Glutamatergic neuron (in vitro differentiated cells): ENCODE data around the gene SPOUT1. TPM values are rescaled to one million over a fixed set of nuclear protein-coding genes. Genes with fewer than 3 reads are reported as not detected.

Experiments
- DNase-seq: peaks from one replicate; pipeline ENCODE4 v3.0.0; 2022
- H3K27ac Mint-ChIP-seq: one replicate; pipeline ENCODE4 v1.8.0; 2020; ENCODE audit warnings: mild to moderate bottlenecking, mixed read lengths, inconsistent platforms; ENCODE audit not compliant: unreplicated experiment
- H3K27me3 Mint-ChIP-seq: one replicate; pipeline ENCODE4 v1.8.0; 2020; ENCODE audit warnings: mild to moderate bottlenecking, moderate library complexity, mixed read lengths, inconsistent platforms; ENCODE audit not compliant: unreplicated experiment
- H3K36me3 Mint-ChIP-seq: one replicate; pipeline ENCODE4 v1.8.0; 2020; ENCODE audit warnings: mild to moderate bottlenecking, mixed read lengths, inconsistent platforms; ENCODE audit not compliant: unreplicated experiment
- H3K4me1 Mint-ChIP-seq: one replicate; pipeline ENCODE4 v1.8.0; 2020; ENCODE audit warnings: mild to moderate bottlenecking, low read depth, mixed read lengths, inconsistent platforms; ENCODE audit not compliant: unreplicated experiment
- H3K4me3 Mint-ChIP-seq: one replicate; pipeline ENCODE4 v1.8.0; 2020; ENCODE audit warnings: mild to moderate bottlenecking, mixed read lengths, inconsistent platforms; ENCODE audit not compliant: unreplicated experiment
- H3K9me3 Mint-ChIP-seq: one replicate; pipeline ENCODE4 v1.8.0; 2020; ENCODE audit warnings: mild to moderate bottlenecking, moderate library complexity, mixed read lengths, inconsistent platforms; ENCODE audit not compliant: unreplicated experiment
- total RNA-seq: library from RNA; stranded (reverse); fragmentation: NEBNext Ultra II Directional; extraction: Animal tissue kit (Norgen Biotek cat#: 25700); gene quantifications from one replicate; pipeline ENCODE4 v1.2.1, GENCODE V29; 2021; ENCODE audit not compliant: unreplicated experiment
- TF ChIP-seq, protein P1 (sequence below): fragments of 200-600 bp; sonication (generic); IDR thresholded peaks from one replicate; pipeline ENCODE4 v1.5.0; 2021; ENCODE audit not compliant: partially characterized antibody, unreplicated experiment

Gene SPOUT1
- total RNA-seq, 1 donor from 2014 or later: 22.3 TPM

DNA sequence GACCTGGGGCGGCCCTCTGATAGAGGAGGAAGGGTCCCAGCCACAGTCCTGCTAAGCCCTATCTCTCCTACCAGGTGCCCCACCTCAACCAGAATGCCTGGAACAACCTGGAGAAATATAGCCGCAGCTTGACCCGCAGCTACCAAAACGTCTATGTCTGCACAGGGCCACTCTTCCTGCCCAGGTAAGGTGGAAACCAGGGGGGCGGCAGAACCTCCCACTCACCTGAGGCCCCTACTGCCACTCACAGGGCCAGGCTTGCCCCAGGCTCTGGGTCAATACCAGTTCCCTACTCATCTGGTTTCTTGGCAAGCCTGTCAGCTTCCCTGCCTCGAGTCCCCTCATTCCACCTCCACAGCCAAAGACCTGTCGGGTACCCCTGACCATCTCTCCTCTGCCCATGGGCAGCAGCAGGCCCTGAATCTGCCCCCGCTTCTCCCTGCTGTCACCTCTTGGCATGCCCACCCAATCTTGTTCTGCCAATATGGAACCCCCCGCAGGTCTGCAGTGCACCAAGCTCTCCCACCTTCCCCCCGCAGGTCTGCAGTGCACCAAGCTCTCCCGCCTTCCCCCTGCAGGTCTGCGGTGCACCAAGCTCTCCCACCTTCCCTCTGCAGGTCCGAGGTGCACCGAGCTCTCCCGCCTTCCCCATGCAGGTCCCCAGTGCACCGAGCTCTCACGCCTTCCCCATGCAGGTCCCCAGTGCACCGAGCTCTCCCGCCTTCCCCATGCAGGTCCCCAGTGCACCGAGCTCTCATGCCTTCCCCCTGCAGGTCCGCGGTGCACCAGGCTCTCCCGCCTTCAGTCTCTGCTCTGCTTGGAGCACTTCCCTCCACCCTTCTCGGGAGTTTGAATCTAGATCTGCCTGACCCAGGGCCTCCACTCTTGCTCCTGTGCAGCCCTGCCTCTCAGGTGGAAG is 8.7 kb downstream of the SPOUT1 start:
- Mint-ChIP-seq H3K27me3 (peaks cover 3% of the 10 kb centered on the region), H3K9me3 (peaks cover 7% of the 10 kb centered on the region), H3K36me3 (no peaks in the 10 kb centered on the region), H3K4me1 (no peaks in the 10 kb centered on the region), H3K4me3 (peak overlapping the region; percentile 34), H3K27ac (no peak overlapping the region)
- TF ChIP-seq, protein P1, sequence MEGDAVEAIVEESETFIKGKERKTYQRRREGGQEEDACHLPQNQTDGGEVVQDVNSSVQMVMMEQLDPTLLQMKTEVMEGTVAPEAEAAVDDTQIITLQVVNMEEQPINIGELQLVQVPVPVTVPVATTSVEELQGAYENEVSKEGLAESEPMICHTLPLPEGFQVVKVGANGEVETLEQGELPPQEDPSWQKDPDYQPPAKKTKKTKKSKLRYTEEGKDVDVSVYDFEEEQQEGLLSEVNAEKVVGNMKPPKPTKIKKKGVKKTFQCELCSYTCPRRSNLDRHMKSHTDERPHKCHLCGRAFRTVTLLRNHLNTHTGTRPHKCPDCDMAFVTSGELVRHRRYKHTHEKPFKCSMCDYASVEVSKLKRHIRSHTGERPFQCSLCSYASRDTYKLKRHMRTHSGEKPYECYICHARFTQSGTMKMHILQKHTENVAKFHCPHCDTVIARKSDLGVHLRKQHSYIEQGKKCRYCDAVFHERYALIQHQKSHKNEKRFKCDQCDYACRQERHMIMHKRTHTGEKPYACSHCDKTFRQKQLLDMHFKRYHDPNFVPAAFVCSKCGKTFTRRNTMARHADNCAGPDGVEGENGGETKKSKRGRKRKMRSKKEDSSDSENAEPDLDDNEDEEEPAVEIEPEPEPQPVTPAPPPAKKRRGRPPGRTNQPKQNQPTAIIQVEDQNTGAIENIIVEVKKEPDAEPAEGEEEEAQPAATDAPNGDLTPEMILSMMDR: no peak
- DNase-seq: no peak

DNA sequence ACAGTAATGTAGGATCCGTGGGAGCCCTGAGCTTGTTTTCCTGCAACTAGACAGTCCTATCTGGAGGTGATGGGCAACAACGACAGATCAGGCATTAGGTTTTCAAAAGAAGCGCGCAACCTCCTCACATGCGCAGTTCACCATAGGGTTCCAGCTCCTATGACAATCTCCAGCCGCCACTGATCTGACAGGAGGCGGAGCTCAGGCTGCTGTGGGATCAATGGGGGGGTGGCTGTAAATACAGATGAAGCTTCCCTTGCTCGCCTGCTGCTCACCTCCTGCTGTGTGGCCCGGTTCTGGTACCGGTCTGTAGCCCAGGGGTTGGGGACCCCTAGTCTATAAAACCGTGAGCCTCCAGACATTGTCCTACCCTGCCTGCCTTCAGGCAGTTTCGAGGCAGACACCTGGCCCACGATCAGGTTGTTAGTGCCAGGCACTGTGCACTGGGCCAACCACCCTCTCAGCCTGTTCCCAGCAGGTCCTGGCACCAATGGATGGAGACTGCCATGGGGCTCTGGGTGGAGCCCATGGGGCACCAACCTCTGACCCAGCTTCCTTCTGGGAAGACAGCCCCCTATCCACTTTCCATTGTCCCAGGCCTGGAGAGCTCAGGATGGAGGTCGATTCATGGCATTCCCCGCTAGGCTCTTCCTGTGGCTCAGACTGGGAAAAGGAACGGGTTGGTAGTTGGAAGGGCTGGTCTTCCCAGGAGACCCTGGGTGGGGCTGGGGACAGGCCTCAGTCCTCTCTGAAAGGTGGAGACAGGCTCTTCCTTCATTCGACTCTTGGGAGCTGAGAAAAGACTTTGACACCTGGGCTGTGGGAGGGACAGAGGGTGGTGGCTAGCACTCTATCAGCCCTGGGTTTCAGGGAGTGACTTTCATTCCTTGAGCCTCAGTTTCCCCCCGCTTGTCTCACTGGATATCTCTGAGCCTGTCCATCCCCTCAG is 9.6 kb downstream of the SPOUT1 start:
- no peaks in the 10 kb centered on the region for H3K36me3 Mint-ChIP-seq
- no peak for DNase-seq
- H3K4me3 Mint-ChIP-seq: peak overlapping the region; percentile 90
- peaks cover 7% of the 10 kb centered on the region for H3K9me3 Mint-ChIP-seq
- TF ChIP-seq, protein P1: no peak
- no peaks in the 10 kb centered on the region for H3K4me1 Mint-ChIP-seq
- H3K27me3 Mint-ChIP-seq: peaks cover 3% of the 10 kb centered on the region
- no peak overlapping the region for H3K27ac Mint-ChIP-seq

DNA sequence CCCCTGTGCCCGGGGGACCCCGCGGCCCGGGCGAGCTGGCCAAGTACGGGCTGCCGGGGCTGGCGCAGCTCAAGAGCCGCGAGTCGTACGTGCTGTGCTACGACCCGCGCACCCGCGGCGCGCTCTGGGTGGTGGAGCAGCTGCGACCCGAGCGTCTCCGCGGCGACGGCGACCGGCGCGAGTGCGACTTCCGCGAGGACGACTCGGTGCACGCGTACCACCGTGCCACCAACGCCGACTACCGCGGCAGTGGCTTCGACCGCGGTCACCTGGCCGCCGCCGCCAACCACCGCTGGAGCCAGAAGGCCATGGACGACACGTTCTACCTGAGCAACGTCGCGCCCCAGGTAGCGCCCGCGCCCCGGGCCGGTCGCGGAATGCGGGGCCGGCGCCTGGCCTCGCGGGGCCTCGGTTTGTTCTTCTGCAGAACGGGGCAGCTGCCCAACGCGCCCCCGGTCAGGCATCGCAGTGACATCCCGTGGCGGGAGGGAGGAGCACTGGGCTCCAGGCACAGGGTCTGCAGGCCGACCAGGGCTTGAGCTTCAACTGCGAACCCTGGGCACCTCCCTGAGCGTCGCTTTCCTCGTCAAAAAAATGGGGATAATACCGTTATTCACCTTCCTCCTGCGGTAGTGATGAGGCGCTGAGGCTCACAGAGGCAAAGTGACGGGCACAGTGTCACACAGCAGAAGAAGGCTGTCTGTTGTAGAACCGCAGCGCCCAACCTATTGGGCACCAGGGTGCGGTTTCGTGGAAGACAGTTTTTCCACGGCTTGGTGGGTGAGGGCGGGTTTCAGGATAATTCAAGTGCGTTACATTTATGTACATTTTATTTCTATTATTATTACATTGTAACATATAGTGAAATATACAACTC is 10.5 kb downstream of the SPOUT1 start:
- TF ChIP-seq, protein P1: no peak

DNA sequence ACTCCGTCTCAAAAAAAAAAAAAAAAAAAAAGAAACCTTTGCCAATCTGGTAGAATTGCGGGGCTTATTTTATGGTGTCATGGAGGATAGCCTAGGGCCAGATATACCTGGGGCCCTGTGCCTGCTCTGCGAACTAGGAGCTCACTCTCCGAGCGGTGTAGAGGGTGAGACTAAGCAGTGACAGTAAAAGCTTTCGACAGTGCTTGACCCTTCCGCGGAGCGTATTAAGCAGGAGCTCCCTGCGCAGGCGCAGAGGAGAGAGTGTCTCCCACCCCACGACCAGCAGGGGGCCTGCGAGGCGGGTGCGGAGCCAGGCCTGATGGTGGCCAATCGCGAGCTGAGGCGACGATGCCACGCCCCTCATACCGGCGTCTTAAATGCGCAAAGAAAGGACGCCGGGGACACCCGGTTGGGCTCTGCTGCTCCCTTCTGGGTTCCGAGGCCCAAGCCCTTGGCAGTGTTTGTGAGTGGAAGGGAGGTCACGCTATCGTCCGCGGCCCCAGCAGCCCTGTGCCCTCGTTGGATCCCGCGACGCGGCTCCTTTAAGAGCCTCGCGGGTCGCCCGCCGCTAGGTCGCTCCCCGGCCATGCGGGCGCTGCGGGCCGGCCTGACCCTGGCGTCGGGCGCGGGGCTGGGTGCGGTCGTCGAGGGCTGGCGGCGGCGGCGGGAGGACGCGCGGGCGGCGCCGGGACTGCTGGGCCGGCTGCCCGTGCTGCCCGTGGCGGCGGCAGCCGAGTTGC is 11.3 kb downstream of the SPOUT1 start, which contains the start of gene ENDOG:
TSS of gene ENDOG (plus strand) at position 402 of the 740 bp plus-strand sequence. CDS start at position 587, 185 bp downstream.
- Mint-ChIP-seq H3K27ac (peak within 1 kb of the TSS; percentile 74), H3K36me3 (no peaks in the 10 kb centered on the region), H3K9me3 (peaks cover 7% of the 10 kb centered on the region), H3K27me3 (peaks cover 3% of the 10 kb centered on the region), H3K4me3 (peak within 1 kb of the TSS; percentile 90), H3K4me1 (no peaks in the 10 kb centered on the region)
- TF ChIP-seq, protein P1: peak; percentile 96
- peak; percentile 99 for DNase-seq

More for the DNA sequence above, 10.5 kb downstream of the SPOUT1 start:
- Mint-ChIP-seq H3K9me3 (peaks cover 7% of the 10 kb centered on the region), H3K4me1 (no peaks in the 10 kb centered on the region), H3K27ac (peak overlapping the region; percentile 74), H3K4me3 (peak overlapping the region; percentile 90), H3K27me3 (peaks cover 3% of the 10 kb centered on the region), H3K36me3 (no peaks in the 10 kb centered on the region)
- DNase-seq: peak; percentile 66
